ENCODE measurements around the gene SH2D1B. TPM values are rescaled to one million over a fixed set of nuclear protein-coding genes. Genes with fewer than 3 reads are reported as not detected.

Gene SH2D1B
- total and polyA plus RNA-seq, 10 of the 15 experiments (the other 5 are each of a cell fraction or from before 2014, with no cell fraction given), result 0.18 TPM; not detected in 9

DNA sequence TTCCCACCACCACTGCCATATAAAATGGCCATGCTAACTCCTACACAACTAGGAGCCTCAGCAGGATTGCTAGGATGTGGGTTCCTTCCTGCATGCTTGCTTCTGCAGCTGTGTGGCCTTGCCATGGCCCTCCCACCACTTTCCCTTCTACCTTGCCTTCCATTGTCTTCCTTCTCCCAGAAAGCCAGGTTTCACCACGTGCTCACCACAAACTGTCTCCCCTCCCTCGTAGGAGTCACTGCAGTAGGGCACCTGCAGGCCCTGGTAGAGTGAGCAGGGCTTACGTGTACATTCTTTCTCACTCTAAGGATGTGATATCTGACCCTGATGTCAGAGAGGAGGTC, 26.7 kb downstream of the SH2D1B start (continued):
- TF ChIP-seq STAT3 (IDR thresholded peaks at IDR 0.05; ENCODE audit: low read depth, low read length), result no peak
- no peak for TF ChIP-seq RBBP5 (conservative IDR thresholded peaks at IDR 0.05)
- no peak for TF ChIP-seq SP1 (IDR thresholded peaks at IDR 0.05; ENCODE audit: low read depth, low read length)
- TF ChIP-seq, protein P1, sequence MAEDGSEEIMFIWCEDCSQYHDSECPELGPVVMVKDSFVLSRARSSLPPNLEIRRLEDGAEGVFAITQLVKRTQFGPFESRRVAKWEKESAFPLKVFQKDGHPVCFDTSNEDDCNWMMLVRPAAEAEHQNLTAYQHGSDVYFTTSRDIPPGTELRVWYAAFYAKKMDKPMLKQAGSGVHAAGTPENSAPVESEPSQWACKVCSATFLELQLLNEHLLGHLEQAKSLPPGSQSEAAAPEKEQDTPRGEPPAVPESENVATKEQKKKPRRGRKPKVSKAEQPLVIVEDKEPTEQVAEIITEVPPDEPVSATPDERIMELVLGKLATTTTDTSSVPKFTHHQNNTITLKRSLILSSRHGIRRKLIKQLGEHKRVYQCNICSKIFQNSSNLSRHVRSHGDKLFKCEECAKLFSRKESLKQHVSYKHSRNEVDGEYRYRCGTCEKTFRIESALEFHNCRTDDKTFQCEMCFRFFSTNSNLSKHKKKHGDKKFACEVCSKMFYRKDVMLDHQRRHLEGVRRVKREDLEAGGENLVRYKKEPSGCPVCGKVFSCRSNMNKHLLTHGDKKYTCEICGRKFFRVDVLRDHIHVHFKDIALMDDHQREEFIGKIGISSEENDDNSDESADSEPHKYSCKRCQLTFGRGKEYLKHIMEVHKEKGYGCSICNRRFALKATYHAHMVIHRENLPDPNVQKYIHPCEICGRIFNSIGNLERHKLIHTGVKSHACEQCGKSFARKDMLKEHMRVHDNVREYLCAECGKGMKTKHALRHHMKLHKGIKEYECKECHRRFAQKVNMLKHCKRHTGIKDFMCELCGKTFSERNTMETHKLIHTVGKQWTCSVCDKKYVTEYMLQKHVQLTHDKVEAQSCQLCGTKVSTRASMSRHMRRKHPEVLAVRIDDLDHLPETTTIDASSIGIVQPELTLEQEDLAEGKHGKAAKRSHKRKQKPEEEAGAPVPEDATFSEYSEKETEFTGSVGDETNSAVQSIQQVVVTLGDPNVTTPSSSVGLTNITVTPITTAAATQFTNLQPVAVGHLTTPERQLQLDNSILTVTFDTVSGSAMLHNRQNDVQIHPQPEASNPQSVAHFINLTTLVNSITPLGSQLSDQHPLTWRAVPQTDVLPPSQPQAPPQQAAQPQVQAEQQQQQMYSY (CRISPR knock-in tag; IDR thresholded peaks at IDR 0.05), result no peak

DNA sequence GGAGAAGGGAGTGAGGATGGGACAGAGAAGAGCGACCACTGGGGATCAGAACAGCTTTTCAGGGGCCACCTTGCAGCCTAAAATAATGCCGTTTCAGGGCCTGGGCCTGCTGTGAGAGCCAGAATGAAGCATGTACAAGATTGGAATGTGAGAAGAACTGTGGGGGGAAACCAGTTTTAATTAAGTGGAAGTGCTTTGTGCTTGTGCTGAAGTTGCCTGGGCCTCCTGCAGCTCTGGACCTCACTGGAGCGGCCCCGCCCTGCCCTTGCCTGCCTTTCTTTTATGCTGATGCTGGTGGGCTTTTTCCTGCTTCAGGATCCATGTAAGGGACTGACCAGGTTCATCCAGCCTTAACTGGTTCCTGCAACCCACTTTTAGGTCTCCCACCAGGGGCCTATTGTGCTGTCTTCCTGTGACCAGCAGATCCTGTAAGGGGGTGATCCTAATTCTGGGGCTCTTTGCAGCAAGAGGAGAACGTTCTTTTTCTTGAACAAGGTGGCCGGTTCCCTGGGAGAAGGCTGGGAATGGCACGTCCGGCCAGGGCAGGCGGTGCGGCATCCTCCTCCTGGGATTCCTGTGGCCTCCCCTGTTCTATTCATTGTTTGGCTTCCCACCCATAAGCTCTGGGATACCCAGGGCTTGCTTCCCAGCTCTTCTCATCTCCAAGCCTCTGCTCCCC, 27.2 kb downstream of the SH2D1B start:
- H3K4me3 ChIP-seq, result no peak overlapping the region
- no peak for FAIRE-seq
- no peak overlapping the region for H3K27ac ChIP-seq (ENCODE audit: control insufficient read depth, insufficient read depth)
- no peaks in the 10 kb centered on the region for H3K9me3 ChIP-seq (replicated peaks; ENCODE audit: control insufficient read depth, insufficient read depth, low read length)
- H3K36me3 ChIP-seq (ENCODE audit: control insufficient read depth in 2 of 2, insufficient read depth in 2 of 2, low read length in 1 of 2), result no peaks in the 10 kb centered on the region
- no peaks in the 10 kb centered on the region for H3K79me2 ChIP-seq (ENCODE audit: control insufficient read depth, insufficient read depth, low read length)
- in situ Hi-C loops (cut with MboI), result no loop called here
- CTCF ChIA-PET, result no interaction called here
- H3K9ac ChIP-seq (ENCODE audit: control insufficient read depth, insufficient read depth, low read length), result no peak overlapping the region
- RAD21 ChIA-PET (ENCODE audit: unreplicated experiment), result no interaction called here
- H3K4me1 ChIP-seq (ENCODE audit: control insufficient read depth, insufficient read depth, low read length), result 0 out of 2 replicates have a peak, but pooled peaks cover 4% of the 10 kb centered on the region
- TF ChIP-seq MEF2B (IDR thresholded peaks at IDR 0.05; ENCODE audit: partially characterized antibody, poor library complexity, severe bottlenecking), result no peak
- DNase-seq (ENCODE audit: low read depth, low spot score), result no peak
- no peaks in the 10 kb centered on the region for H4K20me1 ChIP-seq (ENCODE audit: control insufficient read depth, insufficient read depth)
- no peaks in the 10 kb centered on the region for H3K27me3 ChIP-seq (replicated peaks in 1 of 2; ENCODE audit: control insufficient read depth in 2 of 2, insufficient read depth in 2 of 2, low read length in 1 of 2)
- SMC1A ChIA-PET (ENCODE audit: uncharacterized antibody, unreplicated experiment), result no interaction called here
- no peak overlapping the region for H2AFZ ChIP-seq (ENCODE audit: control insufficient read depth, low read depth, low read length)
- intact Hi-C loops (cut with micrococcal nuclease; ENCODE audit: unreplicated experiment), result no loop called here
- POLR2A ChIA-PET, result no interaction called here
- no TSS peak for BruUV-seq (replicated peaks)
- WGBS (ENCODE audit: insufficient coverage, insufficient replicate concordance, low lambda C conversion rate, missing lambda C conversion rate), result 39% methylated on average over 6 of the region's 10 CpGs
- H3K4me2 ChIP-seq (ENCODE audit: control insufficient read depth, insufficient read depth), result no peak overlapping the region
- no peak for ATAC-seq
